ENCODE results near the gene RABAC1.
"Not testable (repeated sequence)": the region's sequence is repeated elsewhere in the genome, so short reads cannot be mapped to it uniquely, and the experiment has no call there.

RABAC1 gene

GRCh38 chr19:41994994-41995958 lies 36.2 kb upstream of the RABAC1 start:
- H3K27me3 ChIP-seq (ENCODE audit: control insufficient read depth, insufficient read depth, low read length), result peaks cover 49% of the 10 kb centered on the region
- H3K4me3 ChIP-seq (ENCODE audit: low read length), result no peak overlapping the region
- no peaks in the 10 kb centered on the region for H3K36me3 ChIP-seq (ENCODE audit: control insufficient read depth, insufficient read depth, low read length)
- H3K27ac ChIP-seq (ENCODE audit: low read depth, low read length), result no peak overlapping the region
- H3K4me1 ChIP-seq (ENCODE audit: control insufficient read depth, insufficient read depth, low read length), result no peaks in the 10 kb centered on the region
- no peak overlapping the region for H3K9ac ChIP-seq (ENCODE audit: low read length)

- H3K27me3 ChIP-seq (ENCODE audit: control insufficient read depth, insufficient read depth, low read length), result peaks cover 45% of the 10 kb centered on the region
- no peak overlapping the region for H3K27ac ChIP-seq (ENCODE audit: low read depth, low read length)
- no peaks in the 10 kb centered on the region for H3K4me1 ChIP-seq (ENCODE audit: control insufficient read depth, insufficient read depth, low read length)
- H3K9ac ChIP-seq (ENCODE audit: low read length), result no peak overlapping the region
- H3K4me3 ChIP-seq (ENCODE audit: low read length), result no peak overlapping the region
- H3K36me3 ChIP-seq (ENCODE audit: control insufficient read depth, insufficient read depth, low read length), result no peaks in the 10 kb centered on the region
These were observed 35.4 kb upstream of the RABAC1 start for GRCh38 chr19:41994521-41994971.

- Histone ChIP-seq H3K9ac (ENCODE audit: low read length) (no peak within 1 kb of the TSS), H3K27me3 (ENCODE audit: control insufficient read depth, insufficient read depth, low read length) (peaks cover 45% of the 10 kb centered on the region), H3K27ac (ENCODE audit: low read depth, low read length) (no peak within 1 kb of the TSS), H3K4me3 (ENCODE audit: low read length) (peak within 1 kb of the TSS; percentile 46), H3K36me3 (ENCODE audit: control insufficient read depth, insufficient read depth, low read length) (no peaks in the 10 kb centered on the region), H3K4me1 (ENCODE audit: control insufficient read depth, insufficient read depth, low read length) (no peaks in the 10 kb centered on the region)
These were observed 34.7 kb upstream of the RABAC1 start, which contains the start of gene ATP1A3 for GRCh38 chr19:41993612-41994483. Gene ATP1A3 (minus strand): TSS chr19:41994230. CDS start chr19:41994076, 154 bp downstream.

GRCh38 chr19:41991925-41992569 lies 32.9 kb upstream of the RABAC1 start:
- not testable (repeated sequence) for H3K9ac ChIP-seq (ENCODE audit: low read length)
- peaks cover 35% of the 10 kb centered on the region for H3K27me3 ChIP-seq (ENCODE audit: control insufficient read depth, insufficient read depth, low read length)

GRCh38 chr19:41991025-41991424 lies 31.9 kb upstream of the RABAC1 start:
- H3K4me3 ChIP-seq (ENCODE audit: low read length), result no peak overlapping the region
- no peaks in the 10 kb centered on the region for H3K36me3 ChIP-seq (ENCODE audit: control insufficient read depth, insufficient read depth, low read length)
- H3K9ac ChIP-seq (ENCODE audit: low read length), result no peak overlapping the region
- no peak overlapping the region for H3K27ac ChIP-seq (ENCODE audit: low read depth, low read length)
- H3K4me1 ChIP-seq (ENCODE audit: control insufficient read depth, insufficient read depth, low read length), result no peaks in the 10 kb centered on the region
- H3K27me3 ChIP-seq (ENCODE audit: control insufficient read depth, insufficient read depth, low read length), result peaks cover 29% of the 10 kb centered on the region

More at GRCh38 chr19:41991925-41992569, 32.9 kb upstream of the RABAC1 start:
- not testable (repeated sequence) for H3K36me3 ChIP-seq (ENCODE audit: control insufficient read depth, insufficient read depth, low read length); H3K4me3 ChIP-seq (ENCODE audit: low read length); H3K27ac ChIP-seq (ENCODE audit: low read depth, low read length); H3K4me1 ChIP-seq (ENCODE audit: control insufficient read depth, insufficient read depth, low read length)

- H3K4me1 ChIP-seq (ENCODE audit: control insufficient read depth, insufficient read depth, low read length), result no peaks in the 10 kb centered on the region
- no peak overlapping the region for H3K27ac ChIP-seq (ENCODE audit: low read depth, low read length)
- H3K4me3 ChIP-seq (ENCODE audit: low read length), result no peak overlapping the region
- H3K36me3 ChIP-seq (ENCODE audit: control insufficient read depth, insufficient read depth, low read length), result no peaks in the 10 kb centered on the region
- H3K27me3 ChIP-seq (ENCODE audit: control insufficient read depth, insufficient read depth, low read length), result peaks cover 25% of the 10 kb centered on the region
- H3K9ac ChIP-seq (ENCODE audit: low read length), result no peak overlapping the region
These were observed 31.5 kb upstream of the RABAC1 start for GRCh38 chr19:41990615-41991014.

- no peaks in the 10 kb centered on the region for H3K4me1 ChIP-seq (ENCODE audit: control insufficient read depth, insufficient read depth, low read length)
- H3K27me3 ChIP-seq (ENCODE audit: control insufficient read depth, insufficient read depth, low read length), result peaks cover 19% of the 10 kb centered on the region
- no peak overlapping the region for H3K27ac ChIP-seq (ENCODE audit: low read depth, low read length)
- H3K4me3 ChIP-seq (ENCODE audit: low read length), result no peak overlapping the region
- H3K9ac ChIP-seq (ENCODE audit: low read length), result no peak overlapping the region
- H3K36me3 ChIP-seq (ENCODE audit: control insufficient read depth, insufficient read depth, low read length), result no peaks in the 10 kb centered on the region
These were observed 30.9 kb upstream of the RABAC1 start for GRCh38 chr19:41990028-41990427.

- H3K27me3 ChIP-seq (ENCODE audit: control insufficient read depth, insufficient read depth, low read length), result peaks cover 11% of the 10 kb centered on the region
- no peaks in the 10 kb centered on the region for H3K36me3 ChIP-seq (ENCODE audit: control insufficient read depth, insufficient read depth, low read length)
- no peak overlapping the region for H3K4me3 ChIP-seq (ENCODE audit: low read length)
- H3K27ac ChIP-seq (ENCODE audit: low read depth, low read length), result no peak overlapping the region
- no peaks in the 10 kb centered on the region for H3K4me1 ChIP-seq (ENCODE audit: control insufficient read depth, insufficient read depth, low read length)
- no peak overlapping the region for H3K9ac ChIP-seq (ENCODE audit: low read length)
These were observed 29.8 kb upstream of the RABAC1 start for GRCh38 chr19:41988947-41989346.

- Histone ChIP-seq H3K27me3 (ENCODE audit: control insufficient read depth, insufficient read depth, low read length) (peaks cover 3% of the 10 kb centered on the region), H3K36me3 (ENCODE audit: control insufficient read depth, insufficient read depth, low read length) (no peaks in the 10 kb centered on the region), H3K4me3 (ENCODE audit: low read length) (no peak overlapping the region), H3K9ac (ENCODE audit: low read length) (no peak overlapping the region), H3K27ac (ENCODE audit: low read depth, low read length) (no peak overlapping the region), H3K4me1 (ENCODE audit: control insufficient read depth, insufficient read depth, low read length) (no peaks in the 10 kb centered on the region)
These were observed 28.2 kb upstream of the RABAC1 start for GRCh38 chr19:41987141-41987860.

GRCh38 chr19:41984961-41985360 lies 25.8 kb upstream of the RABAC1 start:
- Histone ChIP-seq H3K27me3 (ENCODE audit: control insufficient read depth, insufficient read depth, low read length) (no peaks in the 10 kb centered on the region), H3K27ac (ENCODE audit: low read depth, low read length) (no peak overlapping the region), H3K36me3 (ENCODE audit: control insufficient read depth, insufficient read depth, low read length) (no peaks in the 10 kb centered on the region), H3K4me3 (ENCODE audit: low read length) (no peak overlapping the region), H3K4me1 (ENCODE audit: control insufficient read depth, insufficient read depth, low read length) (no peaks in the 10 kb centered on the region), H3K9ac (ENCODE audit: low read length) (no peak overlapping the region)

GRCh38 chr19:41981724-41982123 lies 22.6 kb upstream of the RABAC1 start:
- no peak overlapping the region for H3K9ac ChIP-seq (ENCODE audit: low read length)
- no peaks in the 10 kb centered on the region for H3K4me1 ChIP-seq (ENCODE audit: control insufficient read depth, insufficient read depth, low read length)
- H3K4me3 ChIP-seq (ENCODE audit: low read length), result no peak overlapping the region
- no peaks in the 10 kb centered on the region for H3K36me3 ChIP-seq (ENCODE audit: control insufficient read depth, insufficient read depth, low read length)
- no peaks in the 10 kb centered on the region for H3K27me3 ChIP-seq (ENCODE audit: control insufficient read depth, insufficient read depth, low read length)
- no peak overlapping the region for H3K27ac ChIP-seq (ENCODE audit: low read depth, low read length)

All from rectal smooth muscle tissue (tissue), 1 donor.